Cardiac fibroblast (primary cell): ENCODE data around the gene EFNB2.

Source experiments
- DNase-seq, 2 donors: peaks; one replicate each; pipeline versions ENCODE4 v3.0.0 to v3.0.0-alpha.2; 2010; ENCODE audit warnings: low read depth in 2 of 2
- H3K4me3 ChIP-seq, 2 donors: replicated peaks in 1 of 2; 1 replicate in 1 of 2; 2 replicates in 1 of 2; pipeline ENCODE4 v1.5.1; 2011; ENCODE audit warnings: low read depth in 2 of 2, low read length in 2 of 2, mild to moderate bottlenecking in 2 of 2, moderate library complexity in 1 of 2
- TF ChIP-seq, protein P1 (sequence below): IDR thresholded peaks from one replicate; pipeline ENCODE4 v1.5.1; 2011; ENCODE audit warnings: low read depth, mild to moderate bottlenecking, low read length, inconsistent platforms

Gene EFNB2

DNA sequence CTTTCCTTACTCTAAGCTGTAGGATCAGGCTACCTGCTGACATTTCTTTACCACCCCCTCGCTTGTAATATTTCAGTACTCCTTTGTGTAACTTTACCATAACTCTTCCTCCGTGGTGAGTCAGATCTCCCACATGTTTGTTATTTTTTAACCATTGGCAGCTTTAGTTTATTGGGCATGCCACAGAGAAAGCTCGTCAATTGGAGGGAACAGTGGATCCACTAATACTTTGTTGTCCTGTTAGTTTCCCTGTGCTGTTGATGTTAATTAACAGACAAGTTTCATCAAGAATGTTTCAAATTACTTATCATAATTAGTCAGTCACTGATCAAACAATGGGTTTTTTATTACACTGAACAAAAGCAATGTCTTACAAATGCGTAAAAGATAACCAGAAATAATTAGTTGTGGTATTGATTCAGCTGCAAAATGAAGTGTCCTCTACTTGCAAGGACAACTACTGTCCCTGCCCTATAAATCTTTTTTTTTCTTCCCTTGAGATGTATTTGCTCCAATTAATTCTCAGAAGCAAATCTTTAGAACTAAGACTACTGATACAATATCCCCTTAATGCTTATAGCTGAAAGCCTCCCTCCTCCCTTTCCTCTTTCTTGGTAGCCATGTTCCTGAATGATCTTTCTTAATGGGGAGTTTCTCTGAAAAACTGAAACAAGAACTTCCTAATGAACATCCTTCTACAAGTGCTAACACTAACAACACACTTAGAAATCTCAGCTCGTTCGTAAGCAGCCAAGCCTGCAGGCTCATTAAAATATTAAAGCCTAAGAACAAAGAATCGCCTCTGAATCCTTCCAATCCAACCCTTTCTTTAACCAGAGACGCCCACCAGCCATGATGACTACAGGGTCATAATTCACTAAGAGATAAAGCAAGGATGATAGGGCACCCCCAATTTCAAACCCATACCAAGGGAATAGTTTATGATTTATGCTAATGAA lies 22.2 kb downstream of the EFNB2 start:
- peak in 1 of 2 donors; percentile 46 for DNase-seq
- no peak overlapping the region for H3K4me3 ChIP-seq
- TF ChIP-seq, protein P1, sequence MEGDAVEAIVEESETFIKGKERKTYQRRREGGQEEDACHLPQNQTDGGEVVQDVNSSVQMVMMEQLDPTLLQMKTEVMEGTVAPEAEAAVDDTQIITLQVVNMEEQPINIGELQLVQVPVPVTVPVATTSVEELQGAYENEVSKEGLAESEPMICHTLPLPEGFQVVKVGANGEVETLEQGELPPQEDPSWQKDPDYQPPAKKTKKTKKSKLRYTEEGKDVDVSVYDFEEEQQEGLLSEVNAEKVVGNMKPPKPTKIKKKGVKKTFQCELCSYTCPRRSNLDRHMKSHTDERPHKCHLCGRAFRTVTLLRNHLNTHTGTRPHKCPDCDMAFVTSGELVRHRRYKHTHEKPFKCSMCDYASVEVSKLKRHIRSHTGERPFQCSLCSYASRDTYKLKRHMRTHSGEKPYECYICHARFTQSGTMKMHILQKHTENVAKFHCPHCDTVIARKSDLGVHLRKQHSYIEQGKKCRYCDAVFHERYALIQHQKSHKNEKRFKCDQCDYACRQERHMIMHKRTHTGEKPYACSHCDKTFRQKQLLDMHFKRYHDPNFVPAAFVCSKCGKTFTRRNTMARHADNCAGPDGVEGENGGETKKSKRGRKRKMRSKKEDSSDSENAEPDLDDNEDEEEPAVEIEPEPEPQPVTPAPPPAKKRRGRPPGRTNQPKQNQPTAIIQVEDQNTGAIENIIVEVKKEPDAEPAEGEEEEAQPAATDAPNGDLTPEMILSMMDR = no peak

DNA sequence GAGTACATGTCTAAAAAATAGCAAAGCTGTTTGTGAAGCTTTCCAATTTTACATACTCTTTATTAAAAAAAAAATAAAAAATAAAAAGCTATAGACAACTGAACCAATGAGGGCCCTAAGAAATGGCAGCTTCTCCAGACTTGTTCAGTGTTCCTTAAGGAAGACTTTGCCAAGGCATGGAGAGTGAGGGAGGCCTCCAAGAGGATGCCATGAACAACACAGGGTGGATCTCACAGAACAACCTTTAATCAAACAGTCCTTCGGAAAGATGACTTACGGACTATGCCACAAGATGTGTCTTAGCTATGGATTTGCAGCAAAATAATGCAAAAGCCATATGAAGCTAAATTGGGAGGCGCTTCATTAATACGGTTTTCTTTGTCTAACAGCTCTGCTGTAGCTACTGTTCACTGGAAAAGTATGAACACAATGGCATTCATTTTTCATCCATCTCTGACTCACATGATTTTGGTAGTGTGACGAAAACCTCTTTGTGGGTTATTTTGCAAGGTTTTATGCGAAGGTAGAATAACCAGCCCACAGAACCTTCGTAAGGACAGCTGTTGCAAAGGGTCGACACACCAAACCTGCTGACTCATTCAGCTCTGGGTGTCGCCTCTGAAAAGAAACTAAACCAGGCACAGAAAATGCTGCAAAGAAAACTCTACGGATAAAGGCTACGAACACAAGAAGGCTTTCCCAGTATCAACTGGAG lies 27.7 kb downstream of the EFNB2 start:
- TF ChIP-seq, protein P1 = no peak
- peak; percentile 89 to 97 for DNase-seq
- peak overlapping the region in 1 of 2 donors; percentile 8 for H3K4me3 ChIP-seq

DNA sequence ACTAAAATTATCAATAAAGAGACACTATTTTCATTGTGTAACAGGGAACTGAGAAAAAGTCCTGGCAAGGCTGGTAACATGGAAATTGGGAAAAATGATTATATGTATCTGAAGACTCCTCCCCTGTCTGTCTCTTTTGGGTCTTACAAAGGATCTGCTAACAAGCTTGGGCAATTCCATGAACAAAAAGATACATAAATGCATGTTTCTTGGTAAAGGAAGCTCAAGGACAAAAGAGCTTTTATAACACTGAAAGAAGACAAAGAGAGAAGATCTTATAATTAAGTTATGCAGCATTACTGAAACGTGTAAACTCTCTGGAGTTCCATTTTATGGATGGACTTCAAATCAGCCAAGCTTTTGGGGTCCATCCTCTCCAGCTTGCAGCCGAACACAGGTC lies 29.2 kb downstream of the EFNB2 start:
- no peak for DNase-seq
- H3K4me3 ChIP-seq = no peak overlapping the region
- TF ChIP-seq, protein P1 = no peak

DNA sequence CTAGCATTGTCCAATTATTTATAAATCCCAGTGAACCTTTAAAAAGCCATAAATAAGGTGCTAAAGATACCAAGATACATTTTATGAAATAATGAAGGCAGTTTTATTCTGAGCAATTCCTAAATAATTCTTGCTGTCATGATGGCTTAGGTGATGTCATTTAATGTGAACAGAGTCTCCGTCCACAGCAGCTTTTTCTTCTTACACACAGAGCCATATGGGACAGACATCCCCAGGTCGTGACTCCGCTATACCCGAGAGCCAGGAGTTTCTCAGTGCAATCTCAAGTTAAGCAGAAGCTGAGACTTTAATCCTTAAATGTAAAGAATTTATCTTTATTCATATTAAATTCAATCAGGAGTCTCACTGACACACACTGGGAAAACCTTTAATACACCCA lies 29.7 kb downstream of the EFNB2 start:
- no peak for DNase-seq
- H3K4me3 ChIP-seq = no peak overlapping the region
- TF ChIP-seq, protein P1 = no peak

DNA sequence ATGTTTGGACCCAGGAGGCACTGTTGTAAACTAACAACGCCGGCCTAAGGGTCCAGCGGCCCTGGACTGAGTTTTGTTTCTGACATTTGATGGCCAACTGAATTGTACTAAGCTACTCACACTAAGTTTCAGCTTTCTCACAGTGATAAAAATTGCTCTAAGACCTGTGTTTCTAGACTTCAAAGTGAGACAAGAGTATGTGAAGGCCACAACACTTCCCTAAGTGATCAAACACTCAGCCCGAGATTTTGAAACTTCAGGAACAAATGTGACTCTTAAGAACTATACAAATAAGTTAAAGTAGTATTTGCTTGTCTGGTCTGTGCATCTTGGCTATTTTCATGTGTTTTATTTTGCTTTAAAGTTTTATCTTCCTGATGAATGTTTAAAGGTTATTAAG lies 30.2 kb downstream of the EFNB2 start:
- H3K4me3 ChIP-seq = no peak overlapping the region
- TF ChIP-seq, protein P1 = no peak
- DNase-seq = no peak

DNA sequence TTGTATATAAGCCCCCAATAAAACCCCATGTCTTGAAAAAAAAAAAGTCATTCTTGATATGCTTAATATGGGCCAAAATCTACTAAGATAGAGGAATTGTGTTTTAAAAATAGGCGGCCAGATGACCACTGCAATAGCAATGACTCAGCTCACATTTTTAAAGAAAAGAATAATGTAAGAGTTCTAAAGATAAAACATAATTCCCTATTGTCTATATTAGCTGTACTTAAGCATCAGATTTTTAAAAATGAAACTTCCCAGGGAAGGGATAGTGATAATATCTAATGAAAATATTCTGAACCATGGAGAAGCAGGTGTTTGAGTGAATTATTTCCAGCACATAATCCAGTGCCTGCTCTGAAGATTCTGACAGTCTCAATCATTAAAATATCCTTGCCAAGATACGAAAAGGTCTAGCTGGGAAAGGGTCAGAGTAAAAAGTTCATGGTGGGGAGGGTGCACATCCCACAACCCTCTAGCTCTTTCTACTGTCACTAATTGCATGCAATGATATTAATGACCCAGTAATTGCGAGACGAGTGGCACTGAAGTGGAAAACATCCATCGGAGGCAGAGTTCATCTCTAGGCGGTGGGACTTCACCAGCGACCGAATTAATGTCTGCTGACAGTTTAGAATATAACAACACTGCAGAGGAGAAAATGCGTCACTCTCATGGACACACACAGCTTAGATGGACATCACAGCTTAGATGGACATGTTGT lies 31.6 kb downstream of the EFNB2 start:
- TF ChIP-seq, protein P1 = no peak
- peak in 1 of 2 donors; percentile 38 for DNase-seq
- H3K4me3 ChIP-seq = no peak overlapping the region
